Smooth muscle cell of the umbilical artery (primary cell): Measurements from ENCODE around the gene F8A3. TPM values are rescaled to one million over a fixed set of nuclear protein-coding genes. Genes with fewer than 3 reads are reported as not detected.

ENCODE experiments used
- total RNA-seq: library from RNA; depleted of rRNA; stranded (reverse); fragments of >200 nt; gene quantifications from 2 replicates; pipeline ENCODE4 v1.2.3, GENCODE V29; 2014

F8A3 gene
- 0.78 and 2.1 TPM in 2 replicates for total RNA-seq

GRCh38 chrX:155458471-155458870 is at the start of gene F8A3:
F8A3 (minus strand) TSS chrX:155458620; CDS start chrX:155458600, 20 bp downstream.

Other genes with a start within 250 kb of the F8A3 start
- gene VBP1, start 242.2 kb downstream of the F8A3 start, total RNA-seq, result 60.9 and 79.1 TPM in 2 replicates
- 0.69 and 1.5 TPM in 2 replicates for gene RAB39B, start 194.1 kb downstream of the F8A3 start, total RNA-seq
- gene CLIC2, start 124.0 kb downstream of the F8A3 start, total RNA-seq, result 0.59 TPM in 1 of 2 replicates, not detected in the other
- not detected in 2 replicates for gene F8A2, start 76.5 kb downstream of the F8A3 start, total RNA-seq
- gene SPRY3, start 154.0 kb upstream of the F8A3 start, total RNA-seq, result 0.74 and 0.89 TPM in 2 replicates
- gene TMLHE, start 154.3 kb upstream of the F8A3 start, total RNA-seq, result 15.2 and 15.7 TPM in 2 replicates